Astrocyte (in vitro differentiated cells and primary cell): Measurements from ENCODE around the gene SFTA2. TPM values are rescaled to one million over a fixed set of nuclear protein-coding genes. Genes with fewer than 3 reads are reported as not detected.

Experiments
- DNase-seq: peaks from one replicate; pipeline ENCODE4 v3.0.0-alpha.2; 2010; ENCODE audit warnings: low read depth
- FAIRE-seq: peaks from 2 replicates; lab custom pipeline; 2011; peaks lifted over from hg19 to GRCh38; lab: Jason Lieb, UNC
- H2AFZ ChIP-seq: 2 replicates; pipeline ENCODE4 v1.6.0; 2012; ENCODE audit warnings: low read depth, low read length, inconsistent platforms
- H3K27ac ChIP-seq: 2 replicates; pipeline ENCODE4 v1.5.1; 2011; ENCODE audit warnings: low read depth, low read length, inconsistent platforms
- H3K27me3 ChIP-seq: 2 replicates; pipeline ENCODE4 v1.6.0; 2011; ENCODE audit warnings: low read length, inconsistent platforms; ENCODE audit not compliant: insufficient read depth
- H3K36me3 ChIP-seq: 2 replicates; pipeline ENCODE4 v1.5.1; 2011; ENCODE audit warnings: low read length, inconsistent platforms; ENCODE audit not compliant: insufficient read depth
- H3K4me1 ChIP-seq: 2 replicates; pipeline ENCODE4 v1.5.1; 2011; ENCODE audit warnings: low read length, inconsistent platforms; ENCODE audit not compliant: insufficient read depth
- H3K4me2 ChIP-seq: 2 replicates; pipeline ENCODE4 v1.6.0; 2012; ENCODE audit warnings: low read length, inconsistent platforms
- H3K4me3 ChIP-seq: 2 replicates; pipeline ENCODE4 v1.5.1; 2011; ENCODE audit warnings: low read depth, mild to moderate bottlenecking, low read length, inconsistent platforms; ENCODE audit not compliant: insufficient read depth
- H3K79me2 ChIP-seq: 2 replicates; pipeline ENCODE4 v1.6.0; 2012; ENCODE audit warnings: mild to moderate bottlenecking, low read length, inconsistent platforms; ENCODE audit not compliant: insufficient read depth
- H3K9ac ChIP-seq: 2 replicates; pipeline ENCODE4 v1.6.0; 2012; ENCODE audit warnings: mild to moderate bottlenecking, low read length, inconsistent platforms
- H3K9me3 ChIP-seq: 2 replicates; pipeline ENCODE4 v1.5.1; 2012; ENCODE audit warnings: low read depth, mild to moderate bottlenecking, low read length, inconsistent platforms; ENCODE audit not compliant: insufficient read depth
- H4K20me1 ChIP-seq: 2 replicates; pipeline ENCODE4 v1.6.0; 2012; ENCODE audit warnings: low read length, inconsistent platforms; ENCODE audit not compliant: insufficient read depth
- H3K27ac Mint-ChIP-seq: one replicate; pipeline ENCODE4 v1.8.0; 2021; ENCODE audit warnings: mild to moderate bottlenecking, mixed read lengths; ENCODE audit not compliant: unreplicated experiment
- H3K27me3 Mint-ChIP-seq: one replicate; pipeline ENCODE4 v1.8.0; 2021; ENCODE audit warnings: low read depth, mixed read lengths; ENCODE audit not compliant: unreplicated experiment
- H3K36me3 Mint-ChIP-seq: one replicate; pipeline ENCODE4 v1.8.0; 2021; ENCODE audit warnings: low read depth, mixed read lengths; ENCODE audit not compliant: unreplicated experiment
- H3K4me1 Mint-ChIP-seq: one replicate; pipeline ENCODE4 v1.8.0; 2021; ENCODE audit warnings: low read depth, mixed read lengths; ENCODE audit not compliant: unreplicated experiment
- H3K4me3 Mint-ChIP-seq: one replicate; pipeline ENCODE4 v1.8.0; 2021; ENCODE audit warnings: mild to moderate bottlenecking, moderate library complexity, mixed read lengths; ENCODE audit not compliant: unreplicated experiment
- H3K9me3 Mint-ChIP-seq: one replicate; pipeline ENCODE4 v1.8.0; 2021; ENCODE audit warnings: mild to moderate bottlenecking, mixed read lengths; ENCODE audit not compliant: unreplicated experiment
- EZH2 ChIP-seq: IDR thresholded peaks from 2 replicates; pipeline ENCODE4 v1.6.1; 2012; ENCODE audit warnings: mild to moderate bottlenecking, low read length, inconsistent platforms; ENCODE audit not compliant: insufficient read depth
- total RNA-seq: library from RNA; stranded (reverse); gene quantifications from 2 replicates; pipeline ENCODE4 v1.2.1, GENCODE V29; 2021
- TF ChIP-seq, protein P1 (sequence below): IDR thresholded peaks from 2 replicates; pipeline ENCODE4 v1.5.1; 2011; ENCODE audit warnings: low read depth, mild to moderate bottlenecking, inconsistent platforms, low read length, moderate library complexity; ENCODE audit not compliant: insufficient read depth

SFTA2 gene
- total RNA-seq, 1 donor from 2014 or later, result not detected

DNA sequence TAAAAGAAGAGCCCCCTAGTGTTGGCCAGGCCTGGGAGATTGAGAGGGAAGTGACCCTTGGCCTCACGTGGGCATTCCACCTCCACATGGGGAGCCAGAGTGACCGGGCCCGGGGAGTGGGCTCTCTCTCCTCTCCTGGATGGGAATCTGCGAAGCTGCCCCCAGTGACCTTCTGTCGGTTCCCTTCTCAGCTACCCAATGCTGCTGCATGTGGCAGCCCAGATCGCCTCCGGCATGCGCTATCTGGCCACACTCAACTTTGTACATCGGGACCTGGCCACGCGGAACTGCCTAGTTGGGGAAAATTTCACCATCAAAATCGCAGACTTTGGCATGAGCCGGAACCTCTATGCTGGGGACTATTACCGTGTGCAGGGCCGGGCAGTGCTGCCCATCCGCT is 34.1 kb downstream of the SFTA2 start:
- Histone ChIP-seq H3K27me3 (no peaks in the 10 kb centered on the region), H3K4me1 (no peaks in the 10 kb centered on the region), H3K27ac (no peak overlapping the region), H3K9ac (no peak overlapping the region), H3K4me3 (no peak overlapping the region), H4K20me1 (peaks cover 18% of the 10 kb centered on the region), H3K79me2 (no peaks in the 10 kb centered on the region), H3K4me2 (no peak overlapping the region), H2AFZ (no peak overlapping the region), H3K36me3 (peaks cover 4% of the 10 kb centered on the region), H3K9me3 (no peaks in the 10 kb centered on the region)
- no peaks in the 10 kb centered on the region for H3K27me3 Mint-ChIP-seq
- TF ChIP-seq EZH2, result no peak
- TF ChIP-seq, protein P1, sequence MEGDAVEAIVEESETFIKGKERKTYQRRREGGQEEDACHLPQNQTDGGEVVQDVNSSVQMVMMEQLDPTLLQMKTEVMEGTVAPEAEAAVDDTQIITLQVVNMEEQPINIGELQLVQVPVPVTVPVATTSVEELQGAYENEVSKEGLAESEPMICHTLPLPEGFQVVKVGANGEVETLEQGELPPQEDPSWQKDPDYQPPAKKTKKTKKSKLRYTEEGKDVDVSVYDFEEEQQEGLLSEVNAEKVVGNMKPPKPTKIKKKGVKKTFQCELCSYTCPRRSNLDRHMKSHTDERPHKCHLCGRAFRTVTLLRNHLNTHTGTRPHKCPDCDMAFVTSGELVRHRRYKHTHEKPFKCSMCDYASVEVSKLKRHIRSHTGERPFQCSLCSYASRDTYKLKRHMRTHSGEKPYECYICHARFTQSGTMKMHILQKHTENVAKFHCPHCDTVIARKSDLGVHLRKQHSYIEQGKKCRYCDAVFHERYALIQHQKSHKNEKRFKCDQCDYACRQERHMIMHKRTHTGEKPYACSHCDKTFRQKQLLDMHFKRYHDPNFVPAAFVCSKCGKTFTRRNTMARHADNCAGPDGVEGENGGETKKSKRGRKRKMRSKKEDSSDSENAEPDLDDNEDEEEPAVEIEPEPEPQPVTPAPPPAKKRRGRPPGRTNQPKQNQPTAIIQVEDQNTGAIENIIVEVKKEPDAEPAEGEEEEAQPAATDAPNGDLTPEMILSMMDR, result no peak
- H3K4me3 Mint-ChIP-seq, result no peak overlapping the region
- FAIRE-seq (no peak), DNase-seq (no peak)
- no peak overlapping the region for H3K27ac Mint-ChIP-seq
- peaks cover 29% of the 10 kb centered on the region for H3K36me3 Mint-ChIP-seq
- H3K4me1 Mint-ChIP-seq, result no peaks in the 10 kb centered on the region
- H3K9me3 Mint-ChIP-seq, result no peaks in the 10 kb centered on the region

DNA sequence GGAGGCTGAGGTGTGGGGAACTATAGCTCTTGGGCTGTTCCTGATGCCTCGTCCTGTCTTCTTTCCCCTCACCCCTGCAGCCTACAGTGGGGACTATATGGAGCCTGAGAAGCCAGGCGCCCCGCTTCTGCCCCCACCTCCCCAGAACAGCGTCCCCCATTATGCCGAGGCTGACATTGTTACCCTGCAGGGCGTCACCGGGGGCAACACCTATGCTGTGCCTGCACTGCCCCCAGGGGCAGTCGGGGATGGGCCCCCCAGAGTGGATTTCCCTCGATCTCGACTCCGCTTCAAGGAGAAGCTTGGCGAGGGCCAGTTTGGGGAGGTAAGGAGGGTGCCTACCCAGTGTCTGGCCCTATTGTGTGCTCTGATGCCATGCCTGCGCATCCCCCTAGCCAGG is 35.4 kb downstream of the SFTA2 start:
- Histone ChIP-seq H3K27me3 (no peaks in the 10 kb centered on the region), H3K79me2 (no peaks in the 10 kb centered on the region), H3K4me1 (no peaks in the 10 kb centered on the region), H4K20me1 (peaks cover 18% of the 10 kb centered on the region), H2AFZ (no peak overlapping the region), H3K9me3 (no peaks in the 10 kb centered on the region), H3K27ac (no peak overlapping the region), H3K9ac (no peak overlapping the region), H3K4me3 (no peak overlapping the region), H3K4me2 (no peak overlapping the region), H3K36me3 (peaks cover 4% of the 10 kb centered on the region)
- no peak overlapping the region for H3K27ac Mint-ChIP-seq
- H3K4me1 Mint-ChIP-seq, result no peaks in the 10 kb centered on the region
- peaks cover 33% of the 10 kb centered on the region for H3K36me3 Mint-ChIP-seq
- no peak for FAIRE-seq
- DNase-seq, result no peak
- no peak overlapping the region for H3K4me3 Mint-ChIP-seq
- H3K27me3 Mint-ChIP-seq, result no peaks in the 10 kb centered on the region
- H3K9me3 Mint-ChIP-seq, result no peaks in the 10 kb centered on the region
- TF ChIP-seq EZH2, result no peak
- TF ChIP-seq, protein P1, result no peak

DNA sequence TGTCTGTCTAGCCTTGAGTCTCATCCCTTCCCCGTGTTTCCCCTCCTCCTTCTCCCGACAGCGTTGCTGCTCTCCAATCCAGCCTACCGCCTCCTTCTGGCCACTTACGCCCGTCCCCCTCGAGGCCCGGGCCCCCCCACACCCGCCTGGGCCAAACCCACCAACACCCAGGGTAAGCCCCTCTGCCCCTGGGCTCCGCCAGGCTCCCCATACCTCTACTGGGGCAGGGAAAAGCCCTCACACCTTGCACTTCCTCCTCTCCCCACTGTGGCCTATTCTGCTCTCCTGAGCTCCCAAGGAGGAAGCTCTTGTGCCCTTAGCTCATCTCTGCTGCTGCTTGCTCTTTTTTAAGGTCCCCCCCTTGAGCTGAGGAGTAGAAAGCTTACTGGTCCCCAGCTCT is 36.6 kb downstream of the SFTA2 start:
- DNase-seq, result no peak
- peaks cover 3% of the 10 kb centered on the region for H3K4me1 Mint-ChIP-seq
- Histone ChIP-seq H3K9ac (no peak overlapping the region), H3K9me3 (no peaks in the 10 kb centered on the region), H3K79me2 (peaks cover 3% of the 10 kb centered on the region), H2AFZ (no peak overlapping the region), H4K20me1 (peaks cover 23% of the 10 kb centered on the region), H3K4me3 (no peak overlapping the region), H3K4me2 (no peak overlapping the region), H3K36me3 (peaks cover 4% of the 10 kb centered on the region), H3K4me1 (peaks cover under 1% of the 10 kb centered on the region), H3K27me3 (no peaks in the 10 kb centered on the region), H3K27ac (no peak overlapping the region)
- no peaks in the 10 kb centered on the region for H3K27me3 Mint-ChIP-seq
- peaks cover 40% of the 10 kb centered on the region for H3K36me3 Mint-ChIP-seq
- TF ChIP-seq EZH2, result no peak
- TF ChIP-seq, protein P1, result no peak
- H3K4me3 Mint-ChIP-seq, result no peak overlapping the region
- no peak for FAIRE-seq
- no peak overlapping the region for H3K27ac Mint-ChIP-seq
- no peaks in the 10 kb centered on the region for H3K9me3 Mint-ChIP-seq
